Activated T-cell treated with anti-CD3 and anti-CD28 coated beads, Interleukin-2, amount 50 U/mL, for 72 hours (primary cell): ENCODE data around the gene MCRS1. TPM values are rescaled to one million over a fixed set of nuclear protein-coding genes. Genes with fewer than 3 reads are reported as not detected.

Experiments used
- ATAC-seq, 2 donors: fragments of 150-1000 bp; cut with Tn5 transposase; replicated peaks in 1 of 2; 2 replicates each; pipeline ENCODE4 v1.10.0; 2021; ENCODE audit warnings: moderate library complexity in 2 of 2, mild to moderate bottlenecking in 1 of 2
- DNase-seq, 2 donors: peaks; one replicate each; pipeline ENCODE4 v3.0.0; 2021 to 2022; ENCODE audit warnings: mixed read lengths in 1 of 2
- H3K27ac Mint-ChIP-seq: one replicate; pipeline ENCODE4 v1.8.0; 2022; ENCODE audit warnings: mild to moderate bottlenecking, moderate library complexity, mixed read lengths
- H3K27me3 Mint-ChIP-seq: one replicate; pipeline ENCODE4 v1.8.0; 2022; ENCODE audit warnings: low read depth, mixed read lengths
- H3K36me3 Mint-ChIP-seq, 2 donors: one replicate each; pipeline ENCODE4 v1.8.0; 2022; ENCODE audit warnings: mixed read lengths in 2 of 2, mild to moderate bottlenecking in 1 of 2; ENCODE audit not compliant: insufficient read depth in 2 of 2
- H3K4me1 Mint-ChIP-seq: one replicate; pipeline ENCODE4 v1.8.0; 2022; ENCODE audit warnings: low read depth, mixed read lengths
- H3K4me3 Mint-ChIP-seq, 2 donors: one replicate each; pipeline ENCODE4 v1.8.0; 2022; ENCODE audit warnings: mild to moderate bottlenecking in 2 of 2, mixed read lengths in 2 of 2, moderate library complexity in 2 of 2
- H3K9me3 Mint-ChIP-seq, 2 donors: one replicate each; pipeline ENCODE4 v1.8.0; 2022; ENCODE audit warnings: mixed read lengths in 2 of 2
- total RNA-seq, 2 donors: library from RNA; stranded (reverse); gene quantifications; one replicate each; pipeline ENCODE4 v1.2.3, GENCODE V29; 2022

Gene MCRS1
- total RNA-seq, 2 donors from 2014 or later: 59.4 to 73.8 TPM

DNA sequence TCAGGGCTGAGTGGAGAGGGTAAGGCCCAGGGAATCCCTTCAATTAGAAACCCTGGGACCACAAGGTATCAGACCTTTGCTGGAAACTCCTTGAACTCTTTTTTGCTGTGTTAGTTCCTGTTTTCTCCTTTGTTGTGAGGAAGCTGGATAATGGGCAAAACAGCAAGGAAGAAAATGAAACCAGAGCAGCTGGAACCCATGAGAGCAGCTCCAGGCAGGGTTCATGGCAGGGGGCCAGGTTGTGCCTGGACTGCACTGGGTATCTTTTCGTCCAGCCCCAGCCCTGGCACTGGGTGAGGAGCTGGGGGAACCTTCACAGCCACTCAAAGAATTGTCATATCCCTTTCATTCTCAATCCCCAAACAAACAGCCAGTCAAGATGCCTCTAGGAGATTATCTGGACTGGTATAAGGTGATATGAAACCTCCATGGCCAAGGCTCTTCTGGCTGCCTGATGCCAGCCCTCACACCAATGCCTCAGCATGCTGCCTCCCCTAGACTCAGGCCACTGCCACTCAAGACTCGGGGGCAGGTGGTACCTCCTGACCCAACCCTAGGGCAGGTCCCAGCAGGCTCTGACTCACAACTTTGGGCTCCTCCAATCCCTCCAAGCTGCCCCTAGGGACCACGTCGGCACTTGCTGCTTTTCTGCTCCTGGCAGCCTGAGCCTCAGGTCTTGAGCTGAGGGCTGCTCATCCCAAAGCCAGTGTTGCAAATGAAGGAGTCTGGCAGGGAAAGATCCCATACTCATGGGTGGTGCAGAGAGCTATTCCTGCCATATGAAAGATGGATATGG, 21.0 kb upstream of the MCRS1 start:
- ATAC-seq: no peak
- H3K36me3 Mint-ChIP-seq: peaks cover 2 to 7% of the 10 kb centered on the region in 2 donors
- H3K9me3 Mint-ChIP-seq: no peaks in the 10 kb centered on the region
- no peak overlapping the region for H3K4me3 Mint-ChIP-seq
- no peaks in the 10 kb centered on the region for H3K4me1 Mint-ChIP-seq
- H3K27ac Mint-ChIP-seq: no peak overlapping the region
- H3K27me3 Mint-ChIP-seq: no peaks in the 10 kb centered on the region
- no peak for DNase-seq

DNA sequence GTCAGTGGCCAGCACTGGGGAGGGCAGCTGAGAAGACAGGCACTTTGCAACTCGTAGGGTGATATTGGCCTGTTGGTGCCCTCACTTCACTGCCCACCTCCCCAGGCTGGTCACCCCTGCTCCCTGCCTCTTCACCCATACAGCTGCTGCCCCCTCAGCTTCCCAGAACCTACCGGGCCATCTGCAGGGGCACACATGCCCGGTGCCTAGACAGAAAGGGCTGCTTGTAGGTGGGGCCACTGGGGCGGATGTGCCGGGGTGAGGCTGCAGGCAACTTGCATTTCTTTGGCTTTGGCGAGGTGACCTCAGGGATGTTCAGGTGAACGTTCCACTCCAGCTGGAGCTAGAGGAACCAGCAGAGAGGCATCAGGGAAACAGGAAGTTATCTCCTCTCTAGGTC, 20.3 kb upstream of the MCRS1 start:
- no peak for DNase-seq
- Mint-ChIP-seq H3K9me3 (no peaks in the 10 kb centered on the region), H3K27ac (no peak overlapping the region), H3K4me3 (no peak overlapping the region), H3K36me3 (peaks cover 2 to 7% of the 10 kb centered on the region in 2 donors), H3K27me3 (no peaks in the 10 kb centered on the region), H3K4me1 (no peaks in the 10 kb centered on the region)
- no peak for ATAC-seq

DNA sequence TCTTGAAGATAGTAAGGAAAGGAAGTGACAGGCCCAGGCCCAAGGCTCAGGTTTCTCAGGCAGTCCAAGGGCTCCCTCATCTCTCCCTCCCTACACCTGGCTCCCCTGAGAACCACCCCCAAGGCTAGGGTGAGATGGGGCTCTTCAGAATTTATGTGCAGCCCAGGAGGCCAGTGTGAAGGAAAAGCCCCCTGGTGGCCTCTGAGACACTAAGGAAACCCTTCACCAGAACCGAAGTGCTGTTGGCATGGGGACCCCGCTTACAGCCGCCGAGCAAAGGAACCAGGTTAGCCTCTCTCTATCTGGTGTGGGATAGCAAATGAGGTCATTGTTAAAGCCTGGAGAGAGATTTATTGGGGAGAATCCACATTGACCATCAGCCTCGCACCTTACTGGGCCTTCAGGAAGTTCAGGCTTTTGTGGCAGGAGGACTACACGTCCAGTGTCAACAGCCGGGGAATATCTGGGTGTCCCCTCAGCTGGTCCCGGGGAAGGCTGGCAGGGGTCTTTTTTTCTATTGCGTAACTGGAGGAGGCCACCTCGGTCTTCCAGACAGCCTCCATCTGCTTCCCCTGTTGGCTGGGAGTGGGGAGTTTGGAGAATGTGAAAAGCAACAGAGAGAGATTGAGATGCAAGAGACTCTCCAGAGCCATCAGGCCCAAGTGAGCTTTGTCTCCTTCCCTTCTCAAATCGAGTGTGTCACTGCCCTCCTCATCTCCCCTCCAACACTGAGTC, 19.4 kb upstream of the MCRS1 start:
- ATAC-seq: no peak
- H3K36me3 Mint-ChIP-seq: peaks cover 3 to 5% of the 10 kb centered on the region in 2 donors
- H3K27me3 Mint-ChIP-seq: no peaks in the 10 kb centered on the region
- no peaks in the 10 kb centered on the region for H3K9me3 Mint-ChIP-seq
- H3K27ac Mint-ChIP-seq: no peak overlapping the region
- peaks cover 2% of the 10 kb centered on the region for H3K4me1 Mint-ChIP-seq
- DNase-seq: no peak
- H3K4me3 Mint-ChIP-seq: no peak overlapping the region

DNA sequence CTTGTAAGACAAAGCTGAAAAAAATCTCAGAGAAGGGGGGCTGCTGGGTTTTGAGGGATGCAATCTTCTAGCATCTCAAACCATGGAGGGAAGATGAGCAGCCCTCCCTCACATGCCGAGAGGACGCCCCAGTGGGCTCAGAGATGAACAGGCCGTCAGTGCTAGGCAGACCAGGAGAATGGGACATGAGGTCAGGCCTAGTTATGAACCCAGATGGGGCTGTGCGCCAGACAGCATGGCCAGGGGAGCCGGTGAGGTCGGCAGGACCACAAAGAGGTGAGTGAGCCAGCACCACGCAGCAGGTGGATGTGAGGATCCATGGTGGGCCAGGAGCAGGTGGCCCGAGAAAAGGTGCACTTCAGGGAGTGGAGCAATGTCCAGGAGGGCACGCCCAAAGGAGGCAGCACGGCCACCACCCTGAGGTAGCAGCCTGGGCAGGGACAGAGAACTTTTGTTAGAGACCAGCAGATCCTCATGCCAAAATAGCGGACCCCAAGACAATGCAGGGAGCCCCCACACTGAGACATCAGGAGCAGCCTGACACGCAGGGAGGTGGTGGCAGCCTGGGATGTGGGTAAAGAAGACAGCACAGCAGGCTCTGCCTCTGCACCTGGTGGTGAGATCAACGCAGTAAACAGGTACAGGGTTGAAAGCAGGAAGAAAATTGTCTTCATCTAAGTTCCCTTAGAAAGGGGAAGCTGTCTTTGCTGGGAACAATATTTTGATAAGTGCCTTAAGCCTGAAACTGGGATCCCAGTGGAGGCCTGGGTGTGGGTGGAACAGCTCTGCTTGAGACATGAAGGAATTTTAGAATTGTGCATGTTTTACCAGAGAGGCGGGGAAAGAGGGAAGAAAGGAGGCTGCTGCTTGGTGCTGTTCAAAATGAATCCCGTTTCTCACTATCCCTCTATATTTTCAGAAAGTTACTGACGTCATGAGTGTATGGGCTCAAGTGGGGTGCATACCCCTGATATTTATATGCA, 17.8 kb upstream of the MCRS1 start:
- no peak overlapping the region for H3K27ac Mint-ChIP-seq

DNA sequence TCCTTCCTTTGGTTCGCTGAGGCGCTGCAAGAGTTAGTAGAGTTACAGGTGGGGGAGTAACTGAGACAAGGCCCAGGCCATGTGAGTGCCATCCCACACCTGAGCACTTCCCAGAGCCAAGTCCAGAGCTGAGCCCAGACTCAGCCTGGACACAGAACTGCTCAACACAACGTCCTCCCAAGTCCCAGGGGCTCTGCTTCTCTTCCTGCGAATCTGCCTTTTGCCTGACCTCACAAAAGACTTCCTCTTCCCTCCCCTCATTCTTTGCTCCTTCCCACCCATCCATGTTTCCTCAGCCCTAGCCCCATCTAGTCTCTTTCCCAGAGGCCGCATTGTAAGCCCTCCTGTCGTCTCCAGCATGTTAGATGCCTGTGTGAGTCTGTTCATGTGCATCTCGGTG, 16.6 kb upstream of the MCRS1 start:
- H3K4me1 Mint-ChIP-seq: peaks cover 25% of the 10 kb centered on the region
- no peaks in the 10 kb centered on the region for H3K9me3 Mint-ChIP-seq
- H3K27ac Mint-ChIP-seq: no peak overlapping the region
- H3K4me3 Mint-ChIP-seq: no peak overlapping the region
- no peak for DNase-seq
- H3K36me3 Mint-ChIP-seq: peaks cover 3% of the 10 kb centered on the region in 2 donors
- no peaks in the 10 kb centered on the region for H3K27me3 Mint-ChIP-seq
- ATAC-seq: no peak

More for the DNA sequence above, 17.8 kb upstream of the MCRS1 start:
- H3K36me3 Mint-ChIP-seq: peaks cover 2 to 4% of the 10 kb centered on the region in 2 donors
- H3K4me3 Mint-ChIP-seq: no peak overlapping the region
- no peaks in the 10 kb centered on the region for H3K27me3 Mint-ChIP-seq
- DNase-seq: no peak
- H3K9me3 Mint-ChIP-seq: no peaks in the 10 kb centered on the region
- ATAC-seq: no peak
- peaks cover 18% of the 10 kb centered on the region for H3K4me1 Mint-ChIP-seq

DNA sequence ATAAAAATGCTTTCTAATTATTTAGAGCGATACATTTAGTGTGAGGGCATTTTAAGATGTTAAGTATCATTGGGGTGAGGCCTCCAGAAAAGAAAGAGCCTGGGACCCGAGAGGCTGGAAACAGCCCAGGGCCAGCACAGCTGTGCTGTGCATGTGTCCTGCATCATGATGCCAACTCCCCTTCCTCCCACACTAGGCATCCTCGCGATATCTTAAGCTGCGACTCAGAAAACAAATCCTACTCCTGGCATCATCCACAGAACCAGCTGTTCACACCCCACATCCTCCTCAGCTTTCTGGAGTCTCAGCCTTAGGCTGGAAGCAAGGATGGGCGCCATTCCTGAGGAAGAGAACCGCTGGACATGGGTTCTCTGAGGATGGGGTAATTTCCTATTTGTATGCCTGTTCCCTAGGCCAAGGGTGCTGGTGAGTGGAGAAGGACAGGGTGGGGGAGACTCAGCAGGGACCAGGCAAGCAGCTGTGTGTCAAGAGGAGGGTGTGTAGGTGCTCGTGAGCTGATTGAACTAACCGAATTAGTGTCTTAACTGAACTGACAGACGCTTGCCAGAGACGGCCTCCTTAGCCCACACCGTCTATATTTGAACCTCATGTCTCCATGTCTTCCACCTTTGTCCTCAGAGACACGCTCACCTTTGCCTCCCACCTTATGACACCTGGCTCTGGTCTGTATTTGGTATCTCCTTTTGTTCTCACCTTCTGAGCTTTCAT, 15.6 kb upstream of the MCRS1 start:
- no peak for DNase-seq
- Mint-ChIP-seq H3K27ac (no peak overlapping the region), H3K36me3 (peaks cover 2 to 3% of the 10 kb centered on the region in 2 donors), H3K27me3 (no peaks in the 10 kb centered on the region), H3K4me1 (peaks cover 25% of the 10 kb centered on the region), H3K9me3 (no peaks in the 10 kb centered on the region), H3K4me3 (no peak overlapping the region)
- ATAC-seq: no peak

DNA sequence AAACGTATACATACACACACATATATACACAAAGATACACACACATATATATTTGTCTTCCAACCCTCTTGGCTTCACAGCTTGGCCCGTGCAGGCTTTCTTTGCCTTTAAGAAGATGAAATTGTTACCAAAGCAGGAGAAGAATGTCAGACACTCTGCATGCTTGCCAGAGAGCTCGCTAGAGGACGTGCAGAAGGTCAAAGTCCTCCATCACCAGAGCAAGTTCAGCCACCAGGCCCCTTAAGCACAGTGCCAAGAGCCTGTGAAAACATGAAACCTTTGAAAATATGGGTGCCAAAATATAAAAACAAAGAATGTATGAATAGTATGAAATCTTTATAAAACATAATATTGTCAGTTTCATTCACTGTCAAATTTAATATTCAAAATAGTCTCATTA, 14.9 kb upstream of the MCRS1 start:
- DNase-seq: no peak
- Mint-ChIP-seq H3K4me3 (peak overlapping the region in 1 of 2 donors; percentile 38), H3K9me3 (no peaks in the 10 kb centered on the region), H3K27ac (peak overlapping the region; percentile 52), H3K36me3 (peaks cover 2 to 3% of the 10 kb centered on the region in 2 donors), H3K27me3 (no peaks in the 10 kb centered on the region), H3K4me1 (peaks cover 25% of the 10 kb centered on the region)
- no peak for ATAC-seq

DNA sequence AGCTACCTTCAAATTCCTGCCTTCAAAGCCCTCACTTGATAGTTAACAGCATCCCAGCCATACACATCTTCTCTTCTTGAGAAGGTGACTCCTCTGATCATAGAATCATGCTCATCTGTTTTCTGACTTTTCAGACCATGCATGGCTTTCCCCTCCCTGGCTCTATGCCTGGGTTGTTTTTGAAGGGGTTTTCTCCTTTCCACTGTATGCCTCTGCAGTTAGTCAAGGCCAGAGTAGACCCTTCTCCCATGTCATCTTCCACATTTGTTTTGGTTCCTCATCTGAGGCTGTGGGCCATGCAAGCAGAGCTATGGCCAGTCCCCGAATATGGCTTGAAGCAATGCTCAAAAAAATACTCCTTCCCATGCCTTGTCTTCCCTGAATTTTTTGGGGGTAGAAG, 14.3 kb upstream of the MCRS1 start:
- peaks cover 2 to 3% of the 10 kb centered on the region in 2 donors for H3K36me3 Mint-ChIP-seq
- ATAC-seq (no peak), DNase-seq (no peak)
- no peaks in the 10 kb centered on the region for H3K27me3 Mint-ChIP-seq
- peak overlapping the region; percentile 1 to 50 for H3K4me3 Mint-ChIP-seq
- peaks cover 25% of the 10 kb centered on the region for H3K4me1 Mint-ChIP-seq
- H3K9me3 Mint-ChIP-seq: no peaks in the 10 kb centered on the region
- H3K27ac Mint-ChIP-seq: peak overlapping the region; percentile 52

DNA sequence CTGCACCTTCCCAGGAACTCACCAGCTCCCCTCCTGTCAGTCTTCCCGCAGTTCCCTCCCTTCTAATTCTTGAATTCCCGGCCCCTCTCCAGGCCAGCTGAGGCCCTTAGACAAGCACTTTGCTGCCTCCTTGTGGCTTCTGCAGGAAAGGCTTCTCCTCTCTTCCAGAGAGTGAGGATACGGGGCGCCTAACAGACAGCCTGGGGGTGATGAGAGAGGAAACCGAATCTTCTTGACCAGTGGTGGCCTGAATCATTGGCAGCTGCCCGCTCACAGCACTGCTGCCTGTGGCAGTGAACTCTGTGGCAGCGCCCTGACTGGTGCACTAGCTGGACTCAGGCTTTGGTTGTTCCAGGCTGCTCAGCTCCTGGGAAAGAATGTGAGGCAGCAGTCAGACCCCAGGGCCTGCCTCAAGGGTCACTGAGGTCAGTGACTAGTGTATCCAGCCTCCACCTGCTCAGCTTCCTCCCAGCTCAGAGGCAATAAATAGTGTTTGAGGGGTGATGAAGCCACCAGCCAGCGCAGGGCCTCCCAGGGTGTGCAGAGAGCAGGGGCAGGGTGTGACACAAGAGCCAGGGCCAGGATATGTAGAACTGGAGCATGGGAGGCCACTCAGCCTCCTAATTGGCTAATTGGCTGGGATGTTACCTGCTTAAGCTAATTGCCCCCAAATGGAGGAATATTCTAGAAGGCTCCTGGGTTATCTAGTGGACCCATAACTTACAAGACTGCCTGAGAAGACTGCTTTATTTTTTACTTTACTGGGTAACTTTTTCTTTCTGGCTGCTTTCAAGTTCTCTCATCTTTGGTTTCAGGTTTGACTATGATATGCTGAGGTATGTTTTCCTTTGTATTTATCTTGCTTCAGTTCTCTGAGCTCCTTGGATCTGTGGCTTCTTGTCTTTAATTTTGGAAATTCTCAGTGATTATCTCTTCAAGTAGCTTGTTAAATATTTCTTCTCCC, 12.9 kb upstream of the MCRS1 start:
- Mint-ChIP-seq H3K27me3 (no peaks in the 10 kb centered on the region), H3K4me1 (peaks cover 25% of the 10 kb centered on the region), H3K27ac (peak overlapping the region; percentile 66), H3K9me3 (no peaks in the 10 kb centered on the region), H3K36me3 (peaks cover 2 to 3% of the 10 kb centered on the region in 2 donors), H3K4me3 (peak overlapping the region; percentile 20 to 53)
- ATAC-seq: peak; percentile 78 to 79
- DNase-seq: peak; percentile 58 to 61

DNA sequence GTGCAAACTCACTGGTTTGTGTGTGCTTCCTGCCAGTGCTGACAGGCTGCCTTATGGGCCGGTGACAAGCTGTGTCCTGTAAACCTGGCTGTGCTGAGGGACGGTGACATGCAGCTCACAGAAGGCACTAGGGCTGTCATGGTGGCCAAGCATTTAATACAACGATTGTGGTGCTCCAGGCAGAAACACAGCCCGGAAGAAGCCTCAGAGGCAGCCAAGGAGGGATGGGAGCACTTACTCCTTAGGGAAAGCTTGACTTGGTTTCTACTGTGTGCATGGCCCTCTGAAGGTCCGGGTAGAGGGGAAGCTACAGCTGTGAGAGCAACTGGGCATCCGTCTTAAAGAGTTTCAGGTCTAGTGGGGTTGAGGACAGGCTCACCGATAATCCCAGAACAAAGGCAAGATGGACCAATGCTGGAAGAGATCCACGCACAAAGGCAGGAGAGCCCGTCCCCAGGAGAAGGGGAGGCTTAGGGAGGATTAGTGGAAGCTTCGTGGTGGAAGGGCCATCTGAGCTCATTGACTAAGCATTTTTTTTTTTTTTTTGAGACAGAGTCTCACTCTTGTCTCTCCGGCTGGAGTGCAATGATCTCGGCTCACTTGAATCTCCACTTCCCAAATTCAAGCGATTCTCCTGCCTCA, 10.7 kb upstream of the MCRS1 start:
- Mint-ChIP-seq H3K9me3 (no peaks in the 10 kb centered on the region), H3K4me1 (peaks cover 25% of the 10 kb centered on the region), H3K27ac (no peak overlapping the region), H3K27me3 (no peaks in the 10 kb centered on the region), H3K36me3 (peaks cover 3 to 7% of the 10 kb centered on the region in 2 donors), H3K4me3 (no peak overlapping the region)
- no peak for ATAC-seq
- no peak for DNase-seq

DNA sequence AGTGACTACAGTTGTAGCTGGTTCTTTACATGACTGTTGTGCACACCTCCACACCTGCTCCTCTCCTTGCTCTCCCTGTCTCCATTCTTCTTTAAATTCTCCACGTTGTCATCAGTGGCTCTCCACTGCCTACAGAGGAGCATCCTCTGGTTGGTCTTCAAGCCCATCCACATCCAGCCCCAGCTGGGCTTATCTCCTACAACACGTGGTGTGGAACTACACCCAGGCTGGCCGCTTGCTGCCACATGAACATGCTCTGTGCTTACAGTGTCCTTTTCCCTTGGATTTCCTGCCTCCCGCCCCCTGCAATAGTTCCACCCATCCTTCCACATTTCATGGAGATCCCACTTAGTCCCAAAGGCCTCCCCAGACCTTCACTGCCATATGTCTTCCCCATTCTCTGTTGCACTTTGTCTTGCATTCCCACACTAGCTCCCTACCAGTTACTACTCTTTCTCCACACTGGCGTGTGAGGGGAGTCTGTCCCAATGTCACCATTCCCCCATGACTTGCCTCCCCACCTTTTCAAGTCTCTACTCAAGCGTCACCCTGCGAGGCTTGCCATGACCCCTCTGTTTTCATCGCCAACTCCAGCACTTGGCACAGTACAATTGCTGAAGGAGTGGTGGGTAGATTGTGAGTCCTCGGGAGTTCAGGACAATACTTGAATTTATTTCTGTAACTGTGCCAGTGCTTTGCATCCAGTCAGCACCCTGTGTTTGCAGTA, 9.8 kb upstream of the MCRS1 start:
- Mint-ChIP-seq H3K27me3 (no peaks in the 10 kb centered on the region), H3K36me3 (peaks cover 3 to 7% of the 10 kb centered on the region in 2 donors), H3K27ac (no peak overlapping the region), H3K4me1 (peaks cover 25% of the 10 kb centered on the region), H3K4me3 (no peak overlapping the region), H3K9me3 (no peaks in the 10 kb centered on the region)
- ATAC-seq (no peak), DNase-seq (no peak)
